ENCODE data around the gene TTC39B.

TTC39B gene

GRCh38 chr9:15227491-15227890 lies 79.5 kb downstream of the TTC39B start:
- DNase-seq (ENCODE audit: low read depth in 2 of 2), result no peak

GRCh38 chr9:15225564-15226126 lies 81.4 kb downstream of the TTC39B start:
- no peak for DNase-seq (ENCODE audit: low read depth in 2 of 2)

- DNase-seq (ENCODE audit: low read depth in 2 of 2), result no peak
These were observed 84.7 kb downstream of the TTC39B start for GRCh38 chr9:15222313-15222712.

GRCh38 chr9:15221746-15222145 lies 85.3 kb downstream of the TTC39B start:
- DNase-seq (ENCODE audit: low read depth in 2 of 2), result no peak

- no peak for DNase-seq (ENCODE audit: low read depth in 2 of 2)
These were observed 86.2 kb downstream of the TTC39B start for GRCh38 chr9:15220658-15221318.

DNA sequence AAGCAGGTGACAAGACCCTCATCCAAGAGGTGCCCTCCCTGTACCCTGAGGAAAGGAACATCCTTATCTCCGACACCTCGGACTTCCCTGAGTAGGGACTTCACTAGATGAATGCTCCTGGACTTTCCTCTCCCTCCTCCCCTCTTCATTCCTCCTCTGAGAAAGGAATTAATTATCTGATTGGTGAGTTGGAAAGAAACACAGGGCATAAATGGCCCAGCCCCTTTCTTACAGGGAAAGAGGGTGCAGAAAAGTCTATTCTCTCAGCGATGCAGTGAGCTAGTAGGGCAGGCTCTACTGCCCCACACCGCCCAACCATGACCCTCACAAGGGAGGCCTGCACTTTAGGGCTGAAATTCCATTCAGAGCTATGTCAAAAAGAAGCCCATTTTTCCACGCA lies 87.5 kb downstream of the TTC39B start:
- DNase-seq (ENCODE audit: low read depth in 2 of 2), result no peak

GRCh38 chr9:15218994-15219393 lies 88.0 kb downstream of the TTC39B start:
- DNase-seq (ENCODE audit: low read depth in 2 of 2), result no peak

DNA sequence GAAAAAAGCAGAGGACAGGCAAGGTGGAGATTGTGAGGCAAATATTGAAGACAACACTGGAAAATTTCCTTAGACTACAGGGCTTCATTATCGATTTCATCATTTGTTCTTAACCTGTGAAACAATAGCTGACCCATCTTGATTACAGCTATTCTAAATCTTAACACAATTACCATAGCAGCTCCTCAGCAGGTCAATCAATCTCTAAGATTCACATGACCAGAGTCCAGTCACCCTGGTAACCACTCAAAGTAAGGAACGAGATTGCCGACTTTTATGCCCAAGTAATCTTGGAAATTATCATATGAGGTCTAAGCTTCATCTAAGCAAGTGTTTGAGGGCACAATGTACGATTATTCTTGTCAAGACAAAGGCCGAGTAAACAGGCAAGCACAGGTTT lies 93.8 kb downstream of the TTC39B start:
- no peak for DNase-seq (ENCODE audit: low read depth in 2 of 2)

DNA sequence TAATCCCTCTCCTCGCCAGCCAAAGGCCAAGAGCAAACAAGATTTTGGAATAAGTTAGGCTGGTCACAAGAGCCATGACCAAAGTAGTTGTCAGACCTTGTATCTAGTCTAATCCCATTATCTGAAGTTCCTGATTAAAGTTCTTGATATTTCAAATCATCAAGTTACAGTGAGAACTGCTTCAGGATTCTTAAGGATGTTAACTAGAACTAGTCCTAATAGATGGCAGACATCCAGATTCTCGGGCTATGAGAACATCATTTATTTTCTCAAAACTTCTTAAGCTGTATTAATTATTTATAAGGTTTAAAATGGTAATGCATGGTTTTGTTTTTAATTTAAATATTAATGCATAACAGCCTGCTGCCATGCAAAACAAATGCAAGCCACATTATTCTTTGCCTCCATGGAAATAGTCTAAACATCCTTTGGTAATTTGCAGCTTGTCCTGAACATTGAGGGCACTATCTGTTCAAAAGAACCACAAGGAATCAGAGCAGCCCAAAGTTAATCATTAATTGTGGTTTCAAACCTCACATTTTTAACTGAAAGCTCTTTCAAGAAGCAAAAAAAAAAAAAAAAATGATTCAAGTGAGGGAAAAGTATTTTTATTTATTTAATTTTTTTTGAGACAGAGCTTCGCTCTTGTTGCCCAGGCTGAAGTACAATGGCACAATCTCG lies 95.1 kb downstream of the TTC39B start:
- no peak for DNase-seq (ENCODE audit: low read depth in 2 of 2)

DNA sequence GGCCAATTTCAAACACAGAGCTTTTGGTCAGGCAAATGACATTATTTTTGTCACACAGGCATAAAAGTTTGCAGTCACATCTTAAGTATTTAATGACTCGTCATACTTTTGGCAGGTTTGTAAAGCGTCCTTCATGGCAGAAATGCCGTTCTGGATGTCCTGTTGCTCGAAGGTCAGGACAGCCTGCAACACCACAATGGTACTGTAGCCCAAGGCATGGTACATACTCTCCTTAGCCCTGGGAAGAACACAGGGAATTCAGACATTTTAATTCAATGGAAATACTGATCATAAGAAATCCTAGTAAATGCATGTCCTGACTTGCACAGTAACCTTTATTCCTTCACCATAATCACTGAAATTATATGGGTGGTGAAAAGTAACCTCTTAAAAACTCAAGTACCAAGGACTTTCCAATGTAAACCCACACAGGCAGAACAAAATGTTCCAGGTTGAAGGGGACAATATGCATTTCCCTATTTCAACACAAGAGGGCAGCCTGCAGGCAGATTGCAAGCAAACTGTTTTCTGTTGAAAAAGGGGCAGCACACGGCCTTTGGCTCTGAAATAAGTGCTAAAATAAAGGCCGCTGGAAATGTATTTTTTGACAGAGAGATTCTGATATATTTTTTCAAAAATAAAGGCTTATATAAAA lies 95.7 kb downstream of the TTC39B start:
- DNase-seq (ENCODE audit: low read depth in 2 of 2), result peak in 1 of 2 donors; percentile 44

DNA sequence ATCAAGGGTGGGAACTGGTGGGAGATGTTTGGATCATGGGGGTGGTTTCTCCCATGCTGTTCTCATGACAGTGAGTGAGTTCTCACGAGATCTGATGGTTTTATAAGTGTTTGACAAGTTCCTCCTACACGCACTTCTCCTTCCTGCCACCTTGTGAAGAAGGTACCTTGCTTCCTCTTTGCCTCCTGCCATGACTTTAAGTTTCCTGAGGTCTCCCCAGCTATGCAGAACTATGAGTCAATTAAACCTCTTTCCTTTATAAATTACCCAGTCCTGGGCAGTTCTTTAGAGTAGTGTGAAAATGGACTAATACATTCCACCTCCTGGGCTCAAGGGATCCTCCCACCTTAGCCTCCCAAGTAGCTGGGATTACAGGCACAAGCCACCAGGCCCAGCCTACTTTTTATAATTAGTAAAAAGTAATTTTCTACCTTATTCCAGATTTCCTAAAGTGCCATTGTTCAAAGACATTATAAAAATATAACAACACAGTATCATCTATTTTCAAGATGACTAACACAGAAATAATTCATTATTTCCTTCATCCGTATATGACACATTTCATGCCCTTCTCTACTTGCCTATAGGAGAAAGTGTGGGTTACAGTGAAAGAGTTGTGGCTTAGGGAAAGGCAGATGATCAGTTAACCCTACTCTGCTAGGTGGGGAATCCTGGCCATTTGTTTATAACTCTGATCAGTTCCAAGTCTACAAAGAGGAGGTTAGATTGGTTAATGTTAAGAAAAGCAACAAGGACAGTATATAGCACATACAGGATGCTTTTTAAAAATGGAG lies 99.9 kb downstream of the TTC39B start:
- DNase-seq (ENCODE audit: low read depth in 2 of 2), result no peak

- DNase-seq (ENCODE audit: low read depth in 2 of 2), result no peak
These were observed 101.2 kb downstream of the TTC39B start for GRCh38 chr9:15205632-15206420.

DNA sequence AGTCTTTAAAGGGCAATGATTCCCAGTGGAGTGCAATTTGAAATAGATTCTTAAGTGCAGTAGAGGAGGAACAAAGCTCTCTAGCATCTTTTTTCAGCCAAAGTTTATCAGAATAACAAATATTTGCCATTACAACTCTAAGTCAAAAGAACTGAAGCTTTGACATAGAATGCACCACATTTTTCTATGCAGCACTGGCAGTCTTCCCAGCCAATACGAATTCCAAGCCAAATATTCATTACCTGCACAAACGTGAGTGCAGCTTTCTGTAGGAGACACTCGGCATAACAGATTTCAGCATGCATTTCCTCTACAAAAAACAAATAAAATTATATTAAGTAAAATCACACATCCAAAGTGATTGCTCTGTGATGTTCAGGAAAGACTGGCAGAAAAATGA lies 103.4 kb downstream of the TTC39B start:
- DNase-seq (ENCODE audit: low read depth in 2 of 2), result no peak

DNA sequence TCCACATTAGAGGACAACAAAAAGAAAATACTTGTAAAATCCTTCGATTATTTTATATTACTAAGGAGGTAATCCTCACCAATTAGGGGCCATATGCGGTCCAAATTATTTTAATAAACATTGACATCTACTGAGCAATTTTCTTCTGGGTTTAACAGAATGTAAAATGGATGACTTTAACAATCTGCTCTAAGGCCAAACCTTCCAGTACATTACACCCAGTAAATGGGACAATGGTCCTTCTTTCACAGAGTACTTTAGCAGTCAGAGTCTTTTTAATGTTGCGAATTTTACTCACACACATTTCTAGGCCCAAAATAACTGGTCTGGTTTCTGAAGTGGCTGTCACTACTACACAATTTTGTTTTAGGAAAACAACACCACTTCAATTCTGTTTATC lies 106.9 kb downstream of the TTC39B start:
- no peak for DNase-seq (ENCODE audit: low read depth in 2 of 2)

GRCh38 chr9:15192856-15193255 lies 114.2 kb downstream of the TTC39B start:
- DNase-seq (ENCODE audit: low read depth in 2 of 2), result no peak

GRCh38 chr9:15191378-15191777 lies 115.6 kb downstream of the TTC39B start:
- no peak for DNase-seq (ENCODE audit: low read depth in 2 of 2)

DNA sequence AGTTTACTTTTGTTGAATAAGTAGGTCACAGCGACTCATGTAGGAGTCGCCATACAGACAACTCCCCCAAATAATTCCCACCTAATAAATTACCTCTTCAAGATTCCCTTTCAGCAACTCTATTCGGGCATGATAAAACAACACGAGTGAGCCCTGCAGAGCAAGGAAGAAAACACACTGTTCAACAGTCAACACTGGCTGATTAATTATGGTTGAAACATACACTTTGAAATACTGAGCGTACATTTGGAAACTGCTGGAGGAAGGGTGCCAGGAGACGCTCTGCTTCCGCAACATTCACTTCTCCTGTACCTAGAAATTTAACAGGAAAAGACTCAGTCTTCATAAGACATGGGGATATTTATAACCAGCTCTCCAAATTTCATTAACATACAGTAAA lies 117.5 kb downstream of the TTC39B start:
- no peak for DNase-seq (ENCODE audit: low read depth in 2 of 2)

- no peak for DNase-seq (ENCODE audit: low read depth in 2 of 2)
These were observed 119.4 kb downstream of the TTC39B start for GRCh38 chr9:15187589-15187988.

- DNase-seq (ENCODE audit: low read depth in 2 of 2), result no peak
These were observed 124.3 kb downstream of the TTC39B start for GRCh38 chr9:15182730-15183129.

- DNase-seq (ENCODE audit: low read depth in 2 of 2), result no peak
These were observed 124.9 kb downstream of the TTC39B start for GRCh38 chr9:15182101-15182551.

- no peak for DNase-seq (ENCODE audit: low read depth in 2 of 2)
These were observed 126.9 kb downstream of the TTC39B start for GRCh38 chr9:15180124-15180523.

All from stimulated activated CD4-positive, alpha-beta T cell treated with anti-CD3 and anti-CD28 coated beads, Interleukin-15, amount 100 ng/mL, for 48 hours (primary cell).